Gastrocnemius medialis (tissue), 4 donors: ENCODE measurements around the gene HOXD9. TPM values are rescaled to one million over a fixed set of nuclear protein-coding genes. Genes with fewer than 3 reads are reported as not detected.
A peak's percentile ranks its signal among the peaks of the same experiment; 100 is the strongest.

Experiments
- ATAC-seq, 2 donors: fragments of 150-250 bp; one replicate each; pipeline ENCODE4 v1.9.1; 2016
- DNase-seq, 2 donors: peaks; one replicate each; pipeline ENCODE4 v3.0.0-alpha.2; 2019
- H3K27ac ChIP-seq, 4 donors: fragments of 200-600 bp; sonication (generic); 1 replicate in 1 of 4; 2 replicates in 3 of 4; pipeline ENCODE4 v1.5.1; 2016 to 2018; ENCODE audit warnings: mild to moderate bottlenecking in 2 of 4, moderate library complexity in 1 of 4
- H3K27me3 ChIP-seq, 3 donors: fragments of 200-600 bp; sonication (generic) in 2 of 3; 1 replicate in 1 of 3; 2 replicates in 2 of 3; pipeline versions ENCODE4 v1.5.1 to v1.6.0; 2016 to 2019; ENCODE audit warnings: mild to moderate bottlenecking in 1 of 3, moderate library complexity in 1 of 3
- H3K36me3 ChIP-seq, 2 donors: fragments of 200-600 bp; sonication (generic) in 1 of 2; one replicate each; pipeline ENCODE4 v1.5.1; 2017 to 2018
- H3K4me1 ChIP-seq, 2 donors: fragments of 200-600 bp; sonication (generic) in 1 of 2; one replicate each; pipeline ENCODE4 v1.5.1; 2016 to 2017; ENCODE audit warnings: mild to moderate bottlenecking in 2 of 2
- H3K4me3 ChIP-seq, 4 donors: fragments of 200-600 bp; sonication (generic) in 3 of 4; 1 replicate in 1 of 4; 2 replicates in 3 of 4; pipeline ENCODE4 v1.5.1; 2016 to 2019; ENCODE audit warnings: mild to moderate bottlenecking in 2 of 4
- H3K9me3 ChIP-seq, 3 donors: fragments of 200-600 bp; sonication (generic) in 2 of 3; 1 replicate in 1 of 3; 2 replicates in 2 of 3; pipeline ENCODE4 v1.5.1; 2016 to 2019
- POLR2A ChIP-seq, 2 donors: fragments of 450-650 bp; IDR thresholded peaks; one replicate each; pipeline ENCODE4 v1.6.1; 2017; ENCODE audit warnings: antibody characterized with exemption in 2 of 2, mild to moderate bottlenecking in 2 of 2, moderate library complexity in 2 of 2
- in situ Hi-C, 4 donors: fragments of 200-750 bp; cut with MboI; loops; one replicate each; pipeline versions ENCODE4 v1.15.0 to v1.8.0; 2017; ENCODE audit warnings: low sequenced_read_pairs in 4 of 4
- intact Hi-C: fragments of 100-400 bp; cut with DNase I; formaldehyde crosslinking; loops from one replicate; pipeline ENCODE4 v1.15.1; 2023; ENCODE audit warnings: low total_unique reads
- total RNA-seq, 4 donors: library from RNA; depleted of rRNA; stranded (reverse); fragments of >200 nt; gene quantifications; one replicate each; pipeline versions ENCODE4 v1.1.0 to v1.2.3, GENCODE V29; 2016
- TF ChIP-seq, protein P1 (sequence below), 5 experiments: fragments of 450-650 bp in 3 of 5; fragments of 200-600 bp in 2 of 5; sonication (generic) in 2 of 5; IDR thresholded peaks in 4 of 5; conservative IDR thresholded peaks in 1 of 5; 1 replicate in 4 of 5; 2 replicates in 1 of 5; pipeline ENCODE4 v1.5.1; 2016 to 2019; ENCODE audit warnings: antibody characterized with exemption in 5 of 5, mild to moderate bottlenecking in 3 of 5, moderate library complexity in 3 of 5

The HOXD9 gene
- total RNA-seq, result 1 to 10 TPM in 2 of 4 donors, under 1 TPM in 2; 0.33 to 1.8 (median 0.78) TPM

DNA sequence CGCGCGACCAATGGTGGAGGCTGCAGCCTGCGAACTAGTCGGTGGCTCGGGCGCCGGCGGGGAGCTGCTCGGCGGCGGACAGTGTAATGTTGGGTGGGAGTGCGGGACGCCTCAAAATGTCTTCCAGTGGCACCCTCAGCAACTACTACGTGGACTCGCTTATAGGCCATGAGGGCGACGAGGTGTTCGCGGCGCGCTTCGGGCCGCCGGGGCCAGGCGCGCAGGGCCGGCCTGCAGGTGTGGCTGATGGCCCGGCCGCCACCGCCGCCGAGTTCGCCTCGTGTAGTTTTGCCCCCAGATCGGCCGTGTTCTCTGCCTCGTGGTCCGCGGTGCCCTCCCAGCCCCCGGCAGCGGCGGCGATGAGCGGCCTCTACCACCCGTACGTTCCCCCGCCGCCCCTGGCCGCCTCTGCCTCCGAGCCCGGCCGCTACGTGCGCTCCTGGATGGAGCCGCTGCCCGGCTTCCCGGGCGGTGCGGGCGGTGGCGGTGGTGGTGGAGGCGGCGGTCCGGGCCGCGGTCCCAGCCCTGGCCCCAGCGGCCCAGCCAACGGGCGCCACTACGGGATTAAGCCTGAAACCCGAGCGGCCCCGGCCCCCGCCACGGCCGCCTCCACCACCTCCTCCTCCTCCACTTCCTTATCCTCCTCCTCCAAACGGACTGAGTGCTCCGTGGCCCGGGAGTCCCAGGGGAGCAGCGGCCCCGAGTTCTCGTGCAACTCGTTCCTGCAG is at the start of gene HOXD9:
Gene HOXD9, plus strand, starts transcription at position 37 of the 728 bp plus-strand sequence. Its CDS starts 50 bp downstream, at position 87.
- in situ Hi-C loops (loop anchor here in 3 of 4 donors (10.0 to 25.0 kb wide), 2 partner anchors 512 to 689 kb away; no protein-coding TSS in a partner anchor), intact Hi-C loops (loop anchor here (10.0 kb wide), 1 partner anchor 1022 kb away; no protein-coding TSS in a partner anchor)
- TF ChIP-seq, protein P1, sequence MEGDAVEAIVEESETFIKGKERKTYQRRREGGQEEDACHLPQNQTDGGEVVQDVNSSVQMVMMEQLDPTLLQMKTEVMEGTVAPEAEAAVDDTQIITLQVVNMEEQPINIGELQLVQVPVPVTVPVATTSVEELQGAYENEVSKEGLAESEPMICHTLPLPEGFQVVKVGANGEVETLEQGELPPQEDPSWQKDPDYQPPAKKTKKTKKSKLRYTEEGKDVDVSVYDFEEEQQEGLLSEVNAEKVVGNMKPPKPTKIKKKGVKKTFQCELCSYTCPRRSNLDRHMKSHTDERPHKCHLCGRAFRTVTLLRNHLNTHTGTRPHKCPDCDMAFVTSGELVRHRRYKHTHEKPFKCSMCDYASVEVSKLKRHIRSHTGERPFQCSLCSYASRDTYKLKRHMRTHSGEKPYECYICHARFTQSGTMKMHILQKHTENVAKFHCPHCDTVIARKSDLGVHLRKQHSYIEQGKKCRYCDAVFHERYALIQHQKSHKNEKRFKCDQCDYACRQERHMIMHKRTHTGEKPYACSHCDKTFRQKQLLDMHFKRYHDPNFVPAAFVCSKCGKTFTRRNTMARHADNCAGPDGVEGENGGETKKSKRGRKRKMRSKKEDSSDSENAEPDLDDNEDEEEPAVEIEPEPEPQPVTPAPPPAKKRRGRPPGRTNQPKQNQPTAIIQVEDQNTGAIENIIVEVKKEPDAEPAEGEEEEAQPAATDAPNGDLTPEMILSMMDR (IDR thresholded peaks at IDR 0.05 in 4 of 5, conservative IDR thresholded peaks at IDR 0.05 in 1 of 5), result no peak
- TF ChIP-seq POLR2A (IDR thresholded peaks at IDR 0.05), result peak in 1 of 2 donors; percentile 47
- peak within 1 kb of the TSS; percentile 32 to 84 (median 66) for H3K27ac ChIP-seq
- no peaks in the 10 kb centered on the region for H3K9me3 ChIP-seq
- peaks cover 54 to 81% (median 71%) of the 10 kb centered on the region in 3 donors for H3K27me3 ChIP-seq
- DNase-seq (peak; percentile 53 to 60), ATAC-seq (peak; percentile 76 to 90)
- no peaks in the 10 kb centered on the region for H3K36me3 ChIP-seq
- H3K4me1 ChIP-seq, result peaks cover 9 to 14% of the 10 kb centered on the region in 2 donors
- peak within 1 kb of the TSS; percentile 60 to 73 (median 70) for H3K4me3 ChIP-seq

DNA sequence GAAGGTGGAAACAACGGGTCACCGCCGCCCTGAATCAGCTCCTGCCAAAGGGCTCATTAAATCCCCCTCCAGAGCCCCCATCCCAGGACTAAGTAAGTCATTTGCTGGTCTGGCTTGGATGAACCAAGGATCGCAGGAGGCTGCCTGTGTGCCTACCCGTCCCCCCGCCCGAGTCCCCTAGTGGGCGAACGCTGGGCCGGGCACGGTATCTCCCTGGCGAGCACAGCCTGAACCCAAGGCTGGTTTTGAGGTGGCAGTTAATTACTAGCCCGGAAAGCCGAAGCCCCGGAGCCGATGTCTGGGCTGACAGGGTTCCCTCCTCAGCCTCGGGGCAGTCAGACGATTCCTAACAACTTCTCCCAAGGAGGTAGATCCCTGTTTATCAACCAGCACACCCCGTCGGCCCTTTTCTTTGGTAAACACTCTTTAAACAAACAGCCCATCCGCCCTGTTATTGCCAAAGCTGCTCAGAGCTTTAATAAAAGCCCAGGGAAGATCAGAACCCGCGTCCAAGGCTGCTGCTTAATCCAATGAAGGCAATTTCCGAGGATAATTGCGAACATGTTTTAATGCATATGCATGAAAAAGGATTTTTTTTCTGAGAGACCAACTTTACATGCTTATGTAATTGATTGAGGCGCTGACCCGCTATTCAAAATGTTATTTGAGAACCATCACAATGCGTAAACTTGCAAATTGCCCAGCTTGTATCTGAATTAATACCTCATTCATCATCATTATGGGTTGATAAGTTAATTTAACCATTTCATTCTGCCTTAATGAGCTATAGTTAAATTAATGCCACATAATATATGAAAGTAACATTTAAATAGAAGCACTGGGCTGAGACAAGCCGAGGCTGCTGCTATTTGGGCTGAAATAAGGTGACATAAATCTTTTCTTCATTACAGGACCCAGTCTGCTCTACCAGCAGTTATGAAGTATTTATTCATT is 49.3 kb upstream of the HOXD9 start:
- H3K27me3 ChIP-seq, result peaks cover 97 to 100% (median 100%) of the 10 kb centered on the region in 3 donors
- intact Hi-C loops (no loop called here), in situ Hi-C loops (loop anchor here in 2 of 4 donors (10.0 kb wide), 1 partner anchor 388 kb away; no protein-coding TSS in a partner anchor)
- ATAC-seq (no peak), DNase-seq (no peak)
- no peaks in the 10 kb centered on the region for H3K36me3 ChIP-seq
- H3K4me1 ChIP-seq, result peaks cover 0 to 10% of the 10 kb centered on the region in 2 donors
- H3K4me3 ChIP-seq, result no peak overlapping the region
- TF ChIP-seq, protein P1 (IDR thresholded peaks at IDR 0.05 in 4 of 5, conservative IDR thresholded peaks at IDR 0.05 in 1 of 5), result no peak
- TF ChIP-seq POLR2A (IDR thresholded peaks at IDR 0.05), result no peak
- H3K27ac ChIP-seq, result no peak overlapping the region
- H3K9me3 ChIP-seq, result no peaks in the 10 kb centered on the region

DNA sequence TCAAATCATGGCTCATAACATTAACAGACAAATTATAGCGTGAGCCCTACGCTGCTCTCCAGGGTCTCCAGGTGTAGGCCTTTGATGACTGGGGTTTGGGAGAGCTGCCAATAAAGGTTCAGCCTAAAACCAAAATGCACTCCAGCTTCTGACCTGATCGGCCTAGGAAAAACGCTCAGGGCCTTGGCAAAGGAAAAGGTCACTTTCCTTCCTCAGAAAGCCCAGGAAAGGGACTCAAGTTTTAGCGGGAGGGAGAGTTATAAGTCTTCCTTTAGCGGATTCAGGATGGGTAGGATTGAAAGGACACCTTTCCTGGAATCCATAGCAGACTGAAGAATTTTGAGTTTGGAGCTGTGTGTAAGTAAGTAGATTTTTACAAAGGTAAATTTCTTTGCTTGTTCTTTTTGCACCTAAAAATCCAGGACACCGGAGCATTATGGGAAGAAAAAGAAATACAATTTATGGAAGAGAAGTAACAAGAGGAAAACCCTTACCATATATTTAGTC is 47.5 kb upstream of the HOXD9 start:
- no peak for TF ChIP-seq POLR2A (IDR thresholded peaks at IDR 0.05)
- TF ChIP-seq, protein P1 (IDR thresholded peaks at IDR 0.05 in 4 of 5, conservative IDR thresholded peaks at IDR 0.05 in 1 of 5), result no peak
- no peak overlapping the region for H3K4me3 ChIP-seq
- peaks cover 10 to 18% of the 10 kb centered on the region in 2 donors for H3K4me1 ChIP-seq
- in situ Hi-C loops, result loop anchor here in 3 of 4 donors (10.0 to 25.0 kb wide), 2 partner anchors 390 to 713 kb away; no protein-coding TSS in a partner anchor
- no peak overlapping the region for H3K27ac ChIP-seq
- no peak for ATAC-seq
- DNase-seq, result no peak
- peaks cover 97 to 100% (median 98%) of the 10 kb centered on the region in 3 donors for H3K27me3 ChIP-seq
- intact Hi-C loops, result loop anchor here (2.0 to 5.0 kb wide), 2 partner anchors 18 to 37 kb away; partner anchors contain the start of gene HOXD13
- no peaks in the 10 kb centered on the region for H3K9me3 ChIP-seq
- no peaks in the 10 kb centered on the region for H3K36me3 ChIP-seq

DNA sequence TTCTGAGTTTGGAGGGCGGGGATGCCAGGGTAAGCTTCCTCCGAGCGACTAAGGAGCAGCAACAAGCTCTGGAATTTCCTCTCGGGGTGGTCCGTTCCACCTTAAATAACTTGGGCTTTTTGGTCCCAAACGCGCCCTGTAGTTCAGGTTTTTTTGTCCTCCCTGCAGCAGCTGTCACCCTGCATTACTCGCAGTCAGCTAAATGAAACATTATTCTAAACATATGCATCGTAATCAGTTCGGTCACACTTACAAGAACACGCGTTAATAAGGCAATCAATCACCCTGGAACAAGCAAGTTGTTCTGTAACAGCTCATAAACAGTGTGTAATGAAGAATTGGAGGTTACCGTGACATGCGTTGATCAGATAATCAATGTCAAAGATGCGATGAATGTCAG is 47.0 kb upstream of the HOXD9 start:
- in situ Hi-C loops (loop anchor here in 3 of 4 donors (10.0 to 25.0 kb wide), 2 partner anchors 391 to 713 kb away; no protein-coding TSS in a partner anchor), intact Hi-C loops (loop anchor here (2.0 to 5.0 kb wide), 2 partner anchors 17 to 37 kb away; partner anchors contain the start of gene HOXD13)
- no peak overlapping the region for H3K27ac ChIP-seq
- H3K36me3 ChIP-seq, result no peaks in the 10 kb centered on the region
- H3K4me3 ChIP-seq, result no peak overlapping the region
- H3K4me1 ChIP-seq, result peaks cover 12 to 18% of the 10 kb centered on the region in 2 donors
- TF ChIP-seq, protein P1 (IDR thresholded peaks at IDR 0.05 in 4 of 5, conservative IDR thresholded peaks at IDR 0.05 in 1 of 5), result no peak
- no peak for TF ChIP-seq POLR2A (IDR thresholded peaks at IDR 0.05)
- DNase-seq (no peak), ATAC-seq (no peak)
- H3K27me3 ChIP-seq, result peaks cover 93 to 97% (median 94%) of the 10 kb centered on the region in 3 donors
- no peaks in the 10 kb centered on the region for H3K9me3 ChIP-seq
